HG02885 (cell line): ENCODE data around the gene FTO.

Experiments
- ATAC-seq: cut with Tn5 transposase; IDR thresholded peaks from one replicate; pipeline ENCODE4 v1.9.1; 2021; ENCODE audit warnings: mild to moderate bottlenecking; ENCODE audit not compliant: unreplicated experiment, poor library complexity

FTO gene

DNA sequence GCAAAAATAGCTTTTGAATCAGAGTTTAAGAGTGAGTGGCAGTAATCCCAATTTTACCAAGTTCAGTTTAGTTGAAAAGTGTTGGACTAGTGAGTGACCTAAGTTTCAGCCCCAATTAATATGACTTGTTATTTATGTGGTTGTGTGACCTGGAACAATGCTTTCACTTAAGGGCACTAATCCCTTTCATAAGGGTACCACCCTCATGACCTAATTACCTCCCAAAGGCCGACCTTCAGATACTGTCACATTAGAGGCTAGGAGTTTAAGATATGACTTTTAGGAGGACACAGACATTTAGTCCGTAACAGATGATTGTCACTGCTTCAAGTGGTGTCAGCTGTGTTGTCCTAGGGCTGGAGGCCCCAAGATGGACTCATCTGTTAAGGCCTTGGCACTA is 392.7 kb downstream of the FTO start:
- ATAC-seq, result no peak

DNA sequence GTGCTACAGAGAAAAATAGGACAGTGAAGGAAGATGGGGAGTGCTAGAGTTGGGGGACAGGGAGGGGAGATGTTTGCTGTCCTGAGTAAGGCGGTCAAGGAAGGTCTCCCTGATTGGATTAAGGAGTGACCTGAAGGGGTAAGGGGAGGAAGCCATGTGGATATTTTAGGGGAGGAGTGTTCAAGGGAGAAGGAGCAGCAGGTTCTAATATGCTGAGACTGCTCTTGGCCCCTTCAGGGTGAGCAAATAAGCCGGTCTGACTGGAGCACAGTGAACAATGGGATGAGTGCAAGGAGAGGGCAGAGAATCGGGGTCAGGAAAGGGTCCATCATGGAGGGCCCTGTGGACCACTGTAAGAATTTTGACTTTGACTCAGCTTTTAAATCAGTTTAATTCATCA is 393.8 kb downstream of the FTO start:
- ATAC-seq, result no peak

DNA sequence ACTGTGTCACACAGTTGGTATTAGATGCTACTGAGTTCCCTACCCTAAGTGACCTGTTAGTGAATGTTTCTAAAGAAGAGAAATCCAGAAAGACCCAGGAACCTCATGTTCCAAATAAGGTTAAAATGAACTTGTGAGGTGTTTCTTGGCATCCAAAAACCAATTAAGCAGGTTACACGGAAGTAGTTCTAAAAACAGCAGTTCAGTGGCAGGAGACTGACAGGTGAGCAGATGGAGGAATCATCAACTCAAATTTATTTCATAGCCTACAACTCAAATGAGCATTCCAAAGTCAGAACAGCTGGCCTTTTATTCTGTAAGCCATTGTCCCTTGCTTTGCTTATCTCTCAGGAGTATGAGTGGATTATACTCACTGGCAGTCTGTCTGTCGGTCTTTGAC is 394.3 kb downstream of the FTO start:
- ATAC-seq, result no peak

DNA sequence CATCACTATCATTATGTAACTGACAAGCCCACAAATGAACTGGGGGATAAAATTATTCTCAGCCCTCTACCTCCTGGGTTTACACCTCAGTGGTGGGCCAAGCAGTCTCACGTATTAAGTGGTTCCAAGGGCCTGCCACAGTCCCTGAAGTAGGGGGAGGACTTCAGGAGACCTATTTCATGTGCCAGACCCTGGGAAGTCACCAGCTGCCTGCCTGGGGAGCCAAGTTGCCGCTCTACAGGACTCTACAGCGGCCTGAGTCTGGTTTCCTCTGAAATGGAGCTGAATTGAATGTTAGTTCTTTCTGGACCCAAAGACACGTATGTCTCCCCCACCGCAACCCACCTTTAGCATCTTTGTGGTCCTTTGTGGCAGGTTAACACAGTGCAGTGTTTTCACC is 395.7 kb downstream of the FTO start:
- ATAC-seq, result no peak

DNA sequence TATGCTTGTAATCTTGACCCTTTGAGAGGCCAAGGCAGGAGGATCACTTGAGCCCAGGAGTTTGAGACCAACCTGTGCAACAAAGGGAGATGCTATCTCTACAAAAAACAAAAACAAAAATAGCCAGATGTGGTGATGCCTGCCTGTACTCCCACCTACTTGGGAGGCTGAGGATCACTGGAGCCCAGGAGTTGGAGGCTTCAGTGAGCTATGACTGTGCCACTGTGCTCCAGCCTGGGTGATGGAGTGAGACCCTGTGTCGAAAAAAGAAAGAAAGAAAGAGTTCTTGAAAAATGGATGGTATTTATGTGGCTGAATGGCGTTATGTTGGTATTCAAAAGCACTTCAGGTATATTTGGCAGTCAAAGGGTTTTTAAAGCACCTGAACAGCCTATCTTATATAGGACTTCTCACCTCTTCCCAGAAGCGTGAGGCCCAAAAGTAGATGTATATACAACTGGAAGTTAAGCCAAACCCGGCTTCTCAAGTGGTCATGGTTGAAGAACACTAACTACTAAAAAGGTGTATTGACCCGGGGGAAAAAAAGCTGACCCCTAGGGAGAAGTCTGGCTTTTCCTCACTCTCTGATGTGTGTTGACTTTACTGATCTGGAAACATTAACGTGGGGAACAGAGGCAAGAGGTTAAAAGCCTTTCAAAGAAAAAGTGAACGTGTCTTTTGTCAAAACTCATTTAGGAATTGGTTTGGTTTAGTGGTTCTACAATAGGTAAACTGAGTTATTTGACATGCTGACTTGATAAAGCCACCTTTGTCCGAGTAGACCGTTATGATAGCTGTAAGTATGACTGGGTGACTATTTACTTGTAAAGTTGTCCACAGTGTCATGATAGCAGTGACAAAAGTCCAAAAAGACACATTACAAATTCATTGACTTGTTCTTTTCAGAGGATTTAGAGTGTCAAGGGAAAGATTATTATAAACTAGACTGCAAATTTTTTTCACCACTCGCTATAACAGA is 399.2 kb downstream of the FTO start:
- ATAC-seq, result no peak

DNA sequence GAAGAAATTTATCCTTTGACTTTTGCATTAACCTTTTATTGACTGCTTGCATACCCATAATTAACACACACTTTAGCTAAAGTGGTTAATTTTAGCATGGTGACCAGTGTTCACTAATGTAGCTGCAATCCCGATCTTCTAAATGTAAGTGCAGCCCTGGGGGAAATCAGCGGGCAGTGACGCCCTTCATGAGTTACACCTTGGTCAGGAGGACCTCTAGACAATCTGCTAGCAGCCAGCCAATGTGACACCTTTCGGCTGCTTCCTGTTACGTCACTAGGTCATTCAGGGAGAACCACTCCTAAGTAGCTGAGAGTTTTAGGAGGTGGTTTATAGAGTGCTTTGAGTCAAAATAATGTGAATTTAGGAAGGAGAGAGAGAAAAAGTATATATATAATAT is 402.1 kb downstream of the FTO start:
- ATAC-seq, result no peak

DNA sequence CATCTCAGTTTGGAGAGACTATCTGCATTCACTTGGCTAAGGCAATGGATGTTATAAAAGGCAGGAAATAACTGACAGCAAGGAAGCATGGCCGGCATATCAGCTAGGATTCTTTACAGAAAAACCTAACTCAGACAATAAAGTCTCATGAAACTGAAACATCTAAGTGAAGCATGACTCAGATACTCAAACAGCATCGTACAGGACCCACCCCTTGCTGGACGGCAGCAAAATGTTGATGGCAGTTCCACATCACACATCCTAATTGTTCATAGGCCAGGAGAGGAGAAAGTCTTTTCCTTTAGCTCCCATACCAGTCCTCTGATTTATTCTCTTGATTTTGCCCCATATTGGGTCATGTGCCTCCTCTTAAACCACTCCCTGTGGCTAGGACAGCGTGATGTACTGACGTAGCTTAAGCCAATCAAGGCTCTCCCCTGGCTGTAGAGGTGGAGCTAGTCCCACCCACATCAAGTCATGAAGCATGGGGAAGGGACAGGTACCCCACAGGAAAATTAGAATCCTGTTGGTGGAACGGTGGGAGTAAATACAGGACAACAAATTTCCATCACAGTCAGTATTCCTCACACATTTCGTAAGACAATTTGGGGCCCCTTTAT is 403.7 kb downstream of the FTO start:
- ATAC-seq, result no peak

DNA sequence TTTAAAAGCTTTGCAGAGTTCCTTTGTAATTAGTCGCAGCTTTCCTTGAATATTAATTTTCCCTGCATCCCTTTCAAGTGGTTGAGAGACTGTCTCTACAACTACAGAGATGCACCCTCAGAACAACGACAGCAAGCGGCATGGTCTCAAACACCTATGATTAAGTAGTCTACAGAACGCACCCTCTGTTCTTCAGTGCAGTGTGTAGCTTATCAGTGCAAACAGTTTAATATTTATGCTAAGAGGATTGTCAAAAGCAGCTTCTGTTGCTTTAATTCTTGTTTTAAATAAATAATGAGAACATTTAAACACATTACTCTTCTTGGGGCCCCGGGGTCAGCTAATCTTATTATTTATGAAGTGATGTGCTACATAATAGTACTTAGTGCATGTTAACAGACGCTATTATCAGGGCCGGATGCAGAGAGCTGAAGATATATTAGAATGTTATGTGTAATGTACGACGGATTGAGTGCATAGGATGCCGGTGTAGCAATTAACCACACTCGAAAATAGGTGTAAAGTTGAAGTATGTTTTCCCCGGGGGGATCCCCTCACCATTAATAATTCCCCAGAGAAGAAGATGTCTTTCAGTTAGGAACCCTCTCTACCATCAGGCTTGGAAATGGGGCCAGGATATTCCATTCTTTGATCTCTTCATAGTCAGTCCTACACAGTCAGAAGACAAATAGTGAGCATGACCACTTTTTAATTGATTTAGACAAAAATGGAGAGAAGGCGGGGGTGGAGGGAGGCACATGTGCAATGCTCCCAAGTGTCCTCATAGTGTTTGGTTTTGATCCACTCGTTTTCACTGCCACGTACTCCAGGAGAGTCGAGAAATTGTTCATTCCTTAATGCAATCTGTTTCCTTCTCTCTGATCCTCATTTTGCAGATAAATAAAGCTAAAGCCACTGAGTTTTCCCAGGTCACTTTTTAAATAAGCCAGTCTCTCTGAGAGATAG is 406.3 kb downstream of the FTO start:
- no peak for ATAC-seq

DNA sequence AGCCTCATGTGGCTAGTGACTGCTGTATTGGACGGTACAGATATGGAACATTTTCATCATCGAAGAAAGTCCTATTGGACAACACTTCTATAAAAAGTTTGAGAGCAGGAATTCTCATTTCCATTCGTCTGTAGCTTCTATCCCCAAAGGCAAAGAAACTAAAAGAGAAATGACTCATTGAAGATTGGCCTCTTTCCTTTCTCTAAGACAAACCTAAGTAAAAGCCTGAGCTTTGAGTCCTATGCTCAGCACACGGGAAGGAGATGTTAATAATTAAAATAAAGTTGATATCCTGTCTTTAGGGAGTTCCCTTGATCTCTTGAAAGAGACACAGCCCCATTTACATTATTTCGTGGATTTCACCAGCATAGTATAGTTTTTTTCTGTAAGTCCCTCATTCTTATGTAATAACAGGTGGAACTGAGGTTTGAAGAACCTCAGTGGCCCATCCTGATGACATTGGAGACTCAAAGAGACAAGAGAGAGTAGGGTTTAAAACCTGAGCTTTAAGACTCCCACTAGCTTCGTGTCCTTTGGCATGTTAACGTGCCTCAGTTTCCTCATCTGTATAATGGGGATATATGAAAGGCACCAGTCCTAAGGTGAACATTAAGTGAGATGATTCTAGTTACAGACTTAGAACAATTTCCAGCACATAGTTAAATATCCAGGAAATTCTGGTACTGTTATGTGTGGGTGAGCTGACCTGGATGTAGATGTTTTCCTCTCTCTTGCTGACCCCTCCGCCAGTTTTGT is 408.7 kb downstream of the FTO start:
- no peak for ATAC-seq

DNA sequence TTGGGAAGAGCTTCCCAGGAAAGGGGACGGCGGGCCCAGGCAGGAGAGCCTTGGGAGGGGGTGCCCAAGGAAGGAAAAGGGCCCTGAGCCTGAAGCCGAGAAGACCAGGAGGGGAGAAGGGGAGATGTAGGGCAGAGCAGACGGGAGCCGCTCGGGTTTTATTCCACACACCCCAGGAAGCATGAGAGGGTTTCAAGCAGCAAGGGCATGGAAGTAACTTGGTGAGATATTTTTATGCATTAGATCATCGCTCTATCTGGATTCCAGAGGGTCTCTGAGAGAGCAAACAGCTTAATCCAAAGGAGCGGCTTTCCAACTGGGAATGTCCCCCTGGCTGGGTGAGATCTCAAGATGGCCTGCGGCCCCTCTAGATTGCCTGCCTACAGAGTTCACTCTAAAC is 411.6 kb downstream of the FTO start:
- no peak for ATAC-seq

DNA sequence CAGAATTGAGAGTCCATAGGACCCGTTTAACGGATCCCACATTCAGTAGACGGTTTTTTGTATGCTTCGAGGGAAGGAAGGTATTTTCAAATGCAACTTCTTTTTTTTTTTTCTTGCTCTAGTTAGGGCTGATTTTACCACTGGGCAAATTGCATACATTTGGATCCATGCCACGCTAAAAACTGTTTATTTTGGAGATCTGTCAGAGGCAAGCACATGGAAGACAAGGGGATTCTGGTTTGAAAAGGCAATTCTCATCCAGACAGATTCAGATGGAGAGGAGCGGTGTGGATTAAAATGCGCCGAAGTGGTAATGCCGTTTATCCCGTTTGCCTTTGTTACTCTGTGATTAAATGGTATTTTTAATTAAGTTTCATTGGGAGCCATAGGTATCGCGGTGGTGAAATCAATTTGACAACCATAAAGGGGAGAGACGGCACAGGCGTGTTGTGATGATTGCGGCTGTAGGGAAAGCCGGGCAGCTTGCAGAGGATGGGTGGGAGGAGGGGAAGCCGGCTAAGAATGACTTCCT is 412.2 kb downstream of the FTO start:
- ATAC-seq, result no peak

DNA sequence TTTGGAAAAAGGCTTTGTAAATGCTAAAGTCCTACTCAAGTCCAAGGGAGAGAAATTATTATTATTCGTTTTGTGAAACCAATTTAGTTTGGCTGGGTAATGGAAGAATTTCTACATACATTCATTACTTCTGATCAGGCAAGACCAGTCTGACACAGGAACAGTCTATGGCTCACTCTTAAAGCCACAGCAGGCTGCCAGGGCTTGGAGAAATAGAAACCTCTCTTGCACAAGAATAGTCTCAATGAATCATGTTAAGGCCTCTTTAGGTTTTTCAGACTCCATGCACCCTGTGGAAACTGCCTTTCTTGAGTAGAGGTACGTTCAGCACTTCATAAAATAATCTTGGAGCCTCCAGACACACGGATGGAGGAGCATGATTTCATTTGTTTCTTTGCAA is 414.9 kb downstream of the FTO start:
- ATAC-seq, result no peak

DNA sequence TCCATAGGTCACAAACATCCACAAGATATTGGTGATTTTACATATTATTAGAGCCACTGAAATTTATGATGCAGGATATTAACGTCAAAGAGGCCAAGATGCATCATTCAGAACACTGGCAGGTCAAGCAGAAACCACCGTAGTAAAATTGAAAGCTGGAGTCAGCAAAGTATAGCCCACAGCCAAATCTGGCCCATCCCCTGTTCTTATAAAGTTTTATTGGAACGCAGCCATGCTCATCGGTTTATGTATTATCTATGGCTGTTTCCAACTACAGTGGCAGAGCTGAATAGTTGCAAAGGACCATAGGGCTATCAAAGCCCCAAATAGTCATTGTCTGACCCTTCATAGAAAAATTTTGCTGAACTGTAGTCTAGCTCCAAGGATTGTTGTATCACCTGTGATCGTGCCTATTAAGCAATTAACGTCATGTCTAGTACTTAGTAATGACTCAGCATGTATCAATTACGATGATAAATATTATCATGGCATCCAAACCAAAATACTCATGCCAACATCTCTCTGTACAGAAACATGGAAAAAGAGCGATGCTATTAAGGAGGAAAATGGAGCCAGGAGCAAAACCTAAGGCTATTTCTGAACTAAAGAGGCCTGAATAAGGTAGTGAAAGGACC is 417.0 kb downstream of the FTO start:
- ATAC-seq, result no peak

DNA sequence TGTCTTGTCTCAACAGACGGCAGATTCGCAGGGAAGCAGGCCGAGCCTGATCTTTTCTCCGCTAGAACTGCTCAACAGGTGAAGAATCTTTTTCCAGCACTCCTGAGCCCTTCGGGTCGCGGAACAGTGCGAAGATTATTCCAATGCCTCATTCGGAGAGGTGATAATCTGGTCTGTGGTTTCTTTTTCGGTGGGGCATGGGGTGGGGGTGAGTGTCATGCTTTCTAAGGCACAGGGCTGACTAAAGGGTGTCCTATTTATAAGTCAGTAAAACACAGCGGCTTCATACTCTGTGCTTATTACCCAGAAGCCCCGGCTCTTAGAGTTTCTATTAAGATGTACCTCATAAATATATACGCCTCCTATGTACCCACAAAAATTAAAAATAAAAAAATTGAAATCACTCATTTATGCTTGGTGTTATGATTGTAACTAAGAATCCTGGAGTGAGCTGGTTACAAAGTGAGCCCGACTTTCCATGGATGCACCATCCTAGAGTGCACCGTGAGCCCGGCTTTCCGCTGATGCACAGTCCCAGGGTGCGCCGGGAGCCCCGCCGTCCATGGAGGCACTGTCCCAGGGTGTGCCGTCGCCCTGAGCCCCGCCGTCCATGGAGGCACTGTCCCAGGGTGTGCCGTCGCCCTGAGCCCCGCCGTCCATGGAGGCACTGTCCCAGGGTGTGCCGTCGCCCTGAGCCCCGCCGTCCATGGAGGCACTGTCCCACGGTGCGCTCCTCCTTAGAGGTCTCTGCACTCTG is 417.8 kb downstream of the FTO start:
- ATAC-seq, result no peak

DNA sequence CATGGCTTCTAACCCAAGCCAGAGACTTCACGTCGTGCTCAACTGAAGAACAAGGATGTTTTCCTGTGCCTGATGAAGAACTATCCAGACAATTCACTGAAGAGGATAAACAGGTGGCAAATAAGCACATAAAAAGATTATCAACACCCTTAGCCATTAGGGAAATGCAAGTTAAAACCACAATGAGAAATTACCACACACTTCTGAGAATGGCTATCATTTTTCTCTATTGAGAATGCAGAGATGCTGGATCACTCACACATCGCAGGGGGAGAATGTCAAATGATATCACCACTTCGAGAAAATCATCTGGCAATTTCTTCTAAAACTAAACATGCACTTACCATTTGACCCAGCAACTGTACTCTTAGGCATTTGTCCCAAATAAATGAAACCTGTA is 419.8 kb downstream of the FTO start:
- no peak for ATAC-seq

DNA sequence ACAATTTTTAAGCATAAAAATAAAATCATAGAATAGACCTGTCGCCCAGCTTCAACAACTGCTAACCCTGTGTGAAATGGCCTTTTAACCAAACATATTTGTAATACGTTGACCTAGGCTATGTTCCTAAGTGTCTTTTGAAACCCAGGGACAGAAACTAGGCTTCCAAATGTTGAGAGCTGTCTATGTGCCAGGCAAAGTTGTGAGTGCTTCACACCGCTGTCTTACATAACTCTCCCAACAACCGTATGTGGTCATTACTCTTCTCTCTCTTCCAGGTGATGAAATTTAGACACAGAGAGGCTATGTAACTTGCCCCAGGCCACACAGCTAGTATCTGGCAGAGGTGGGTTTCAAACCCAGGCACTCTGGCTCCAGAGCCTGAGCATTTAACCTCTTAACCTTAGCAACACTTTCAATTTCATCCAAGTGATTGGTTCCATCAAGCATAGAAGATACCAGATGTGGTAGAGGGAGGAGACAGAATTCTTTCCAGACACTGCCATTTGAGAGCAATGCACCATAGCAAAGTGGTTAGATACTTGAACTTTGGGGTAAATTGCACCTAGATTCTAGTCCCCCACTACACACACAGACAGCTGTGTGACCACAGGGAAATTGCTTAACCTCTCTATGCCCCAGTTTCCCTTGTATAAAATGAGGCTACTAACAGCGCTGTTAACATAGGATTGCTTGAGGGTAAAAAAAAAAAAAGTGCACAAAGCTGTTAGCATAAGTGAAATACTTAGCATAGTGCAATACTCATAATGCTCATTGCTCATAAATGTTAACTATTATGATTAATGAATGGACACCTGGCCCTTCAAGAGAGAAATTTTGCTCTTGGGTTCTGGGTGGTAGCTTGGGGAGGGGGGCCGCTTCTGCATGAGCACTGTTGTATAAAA is 422.0 kb downstream of the FTO start:
- ATAC-seq, result no peak

DNA sequence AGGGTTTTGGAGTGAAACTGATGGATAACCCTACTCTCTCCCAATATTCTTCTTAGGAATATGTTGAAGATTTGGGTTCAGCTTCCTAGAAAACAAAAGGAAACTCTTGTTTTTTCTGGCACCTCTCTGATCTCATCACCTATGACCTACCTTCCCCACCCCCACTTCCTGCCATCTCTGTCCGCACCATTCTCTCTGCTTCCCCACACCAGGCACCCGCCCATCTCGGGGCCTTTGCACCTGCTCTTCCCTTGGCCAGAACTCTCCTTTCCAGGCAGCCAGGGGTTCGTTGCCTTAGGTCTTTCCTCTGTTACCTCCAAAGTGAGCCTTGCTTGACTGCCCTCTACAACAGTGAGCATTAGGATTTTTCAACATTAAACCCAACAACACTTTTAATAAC is 423.0 kb downstream of the FTO start:
- ATAC-seq, result no peak
